HepG2 (cell line): ENCODE measurements around the gene SLC12A5. TPM values are rescaled to one million over a fixed set of nuclear protein-coding genes. Genes with fewer than 3 reads are reported as not detected.
A peak's percentile ranks its signal among the peaks of the same experiment; 100 is the strongest.

ENCODE experiments used
- FOSL2 ChIP-seq: sonication (generic); formaldehyde crosslinking; IDR thresholded peaks from 2 replicates; pipeline ENCODE4 v1.4.0; 2020; ENCODE audit warnings: missing genetic modification reagents
- GATAD1 ChIP-seq: IDR thresholded peaks from 2 replicates; pipeline ENCODE4 v1.6.1; 2016; ENCODE audit warnings: missing genetic modification reagents, missing compliant biosample characterization
- HNRNPL ChIP-seq: fragments of 200-400 bp; formaldehyde crosslinking; IDR thresholded peaks from 2 replicates; pipeline ENCODE4 v1.6.1; 2017; ENCODE audit warnings: mild to moderate bottlenecking, low read depth, low read length
- KAT7 ChIP-seq: IDR thresholded peaks from 2 replicates; pipeline ENCODE4 v1.6.1; 2018; ENCODE audit warnings: borderline replicate concordance, missing compliant biosample characterization
- KDM1A ChIP-seq: IDR thresholded peaks from 2 replicates; pipeline ENCODE4 v1.6.1; 2016; ENCODE audit warnings: missing compliant biosample characterization
- KDM3A ChIP-seq: IDR thresholded peaks from 2 replicates; pipeline ENCODE4 v1.6.1; 2018; ENCODE audit warnings: low read depth, missing compliant biosample characterization
- PLRG1 ChIP-seq: fragments of 450-650 bp; conservative IDR thresholded peaks from 2 replicates; pipeline ENCODE4 v1.6.1; 2016
- RXRB ChIP-seq: IDR thresholded peaks from 2 replicates; pipeline ENCODE4 v1.6.1; 2016; ENCODE audit warnings: borderline replicate concordance, missing genetic modification reagents, missing compliant biosample characterization
- SNRNP70 ChIP-seq: fragments of 200-400 bp; formaldehyde crosslinking; IDR thresholded peaks from 2 replicates; pipeline ENCODE4 v1.6.1; 2017; ENCODE audit warnings: mild to moderate bottlenecking, low read depth, low read length, moderate library complexity
- TGIF2 ChIP-seq: IDR thresholded peaks from 2 replicates; pipeline ENCODE4 v1.6.1; 2016; ENCODE audit warnings: control low read depth, missing compliant biosample characterization
- ZNF101 ChIP-seq: sonication (generic); formaldehyde crosslinking; IDR thresholded peaks from 2 replicates; pipeline ENCODE4 v1.4.0; 2020; ENCODE audit warnings: mild to moderate bottlenecking, low read depth, missing genetic modification reagents, borderline replicate concordance
- ZNF121 ChIP-seq: sonication (generic); formaldehyde crosslinking; IDR thresholded peaks from 2 replicates; pipeline ENCODE4 v1.5.0; 2020; ENCODE audit warnings: mild to moderate bottlenecking, missing genetic modification reagents
- ZNF234 ChIP-seq: sonication (generic); formaldehyde crosslinking; conservative IDR thresholded peaks from 2 replicates; pipeline ENCODE4 v1.5.1; 2020; ENCODE audit warnings: mild to moderate bottlenecking, missing genetic modification reagents
- ZNF251 ChIP-seq: sonication (generic); formaldehyde crosslinking; IDR thresholded peaks from 2 replicates; pipeline ENCODE4 v1.9.0; 2021; ENCODE audit warnings: mild to moderate bottlenecking, missing genetic modification reagents
- ZNF468 ChIP-seq: sonication (generic); formaldehyde crosslinking; IDR thresholded peaks from 2 replicates; pipeline ENCODE4 v1.8.0; 2022; ENCODE audit warnings: mild to moderate bottlenecking, moderate library complexity, missing genetic modification reagents
- ZSCAN30 ChIP-seq: sonication (generic); formaldehyde crosslinking; IDR thresholded peaks from 2 replicates; pipeline ENCODE4 v1.5.0; 2020; ENCODE audit warnings: mild to moderate bottlenecking, missing genetic modification reagents
- polyA plus RNA-seq, 8 experiments: library from polyadenylated mRNA; depleted of rRNA in 3 of 8; stranded (reverse) in 7 of 8; unstranded in 1 of 8; fragments of >200 nt; fragmentation: Illumina TruSeq in 4 of 8; extraction: Trizol in 4 of 8; gene quantifications; 2 replicates each; pipeline versions ENCODE4 v1.2.1 to v1.2.3, GENCODE V29; 2011 to 2016; ENCODE audit warnings: low read depth in 4 of 8, missing spikeins in 1 of 8, mixed read lengths in 1 of 8; ENCODE audit not compliant: insufficient read depth in 1 of 8
- total RNA-seq, 5 experiments: library from RNA; depleted of rRNA; stranded (reverse); fragments of >200 nt; fragmentation: Illumina TruSeq; extraction: Trizol; gene quantifications; 2 replicates each; pipeline ENCODE4 v1.2.3, GENCODE V29; 2016; ENCODE audit warnings: low read depth in 1 of 5
- TF ChIP-seq, protein P1 (sequence below): IDR thresholded peaks from 2 replicates; pipeline ENCODE4 v1.6.1; 2016
- TF ChIP-seq, protein P2 (sequence below): fragments of 450-650 bp; IDR thresholded peaks from 2 replicates; pipeline ENCODE4 v1.6.1; 2017; ENCODE audit warnings: mild to moderate bottlenecking
- TF ChIP-seq, protein P3 (sequence below): IDR thresholded peaks from 2 replicates; pipeline ENCODE4 v1.6.1; 2016; ENCODE audit warnings: low read depth
- TF ChIP-seq, protein P4 (sequence below): sonication (generic); formaldehyde crosslinking; IDR thresholded peaks from 2 replicates; pipeline ENCODE4 v1.5.1; 2020; ENCODE audit warnings: mild to moderate bottlenecking, missing genetic modification reagents
- TF ChIP-seq, protein P5 (sequence below): sonication (generic); formaldehyde crosslinking; IDR thresholded peaks from 2 replicates; pipeline ENCODE4 v1.4.0; 2020; ENCODE audit warnings: missing genetic modification reagents

SLC12A5 gene
- total and polyA plus RNA-seq, 2 of the 13 experiments (the other 11 are each of a cell fraction or from before 2014, with no cell fraction given) = 4.3 to 5.4 TPM

DNA sequence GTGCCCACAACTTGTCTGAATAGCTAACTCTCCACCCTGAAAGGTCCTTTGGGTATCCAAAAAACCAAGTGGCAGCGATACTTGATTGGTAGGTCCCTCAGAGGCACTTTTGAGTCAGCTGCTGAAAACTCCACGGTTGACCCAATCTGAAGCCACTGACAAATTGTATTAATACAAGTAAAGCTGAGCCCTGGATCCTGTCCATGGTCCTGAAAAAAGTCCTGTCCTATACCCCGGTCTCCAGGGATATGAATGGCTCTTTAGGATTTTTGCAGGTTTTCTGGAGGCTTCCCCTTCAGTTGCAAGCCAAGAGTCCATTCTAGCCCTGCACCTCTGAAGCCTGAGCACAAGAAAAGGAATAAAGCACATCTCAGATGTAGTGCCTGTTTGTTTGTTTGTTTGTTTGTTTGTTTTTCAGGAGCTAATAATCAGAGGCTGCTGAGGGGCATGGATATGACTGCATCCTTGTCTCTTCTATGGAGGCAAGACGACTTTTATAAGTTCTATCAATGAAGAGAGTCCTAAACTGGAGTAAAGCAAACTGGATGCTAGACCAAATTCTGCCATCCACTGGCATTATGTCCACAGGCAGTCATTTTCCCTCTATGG, 1.7 kb upstream of the SLC12A5 start (continued):
- TF ChIP-seq GATAD1 (no peak), ZNF468 (no peak), KDM1A (CRISPR knock-in tag) (no peak), ZNF234 (CRISPR knock-in tag) (no peak), ZSCAN30 (no peak), KAT7 (CRISPR knock-in tag) (no peak), SNRNP70 (no peak), TGIF2 (CRISPR knock-in tag) (no peak), PLRG1 (no peak), ZNF121 (CRISPR knock-in tag) (no peak), HNRNPL (no peak), KDM3A (CRISPR knock-in tag) (no peak), ZNF251 (CRISPR knock-in tag) (no peak), ZNF101 (CRISPR knock-in tag) (no peak), RXRB (CRISPR knock-in tag) (0 out of 2 replicates have a peak, but pooled peaks have one; percentile 44), FOSL2 (CRISPR knock-in tag) (no peak)
- TF ChIP-seq, protein P1, sequence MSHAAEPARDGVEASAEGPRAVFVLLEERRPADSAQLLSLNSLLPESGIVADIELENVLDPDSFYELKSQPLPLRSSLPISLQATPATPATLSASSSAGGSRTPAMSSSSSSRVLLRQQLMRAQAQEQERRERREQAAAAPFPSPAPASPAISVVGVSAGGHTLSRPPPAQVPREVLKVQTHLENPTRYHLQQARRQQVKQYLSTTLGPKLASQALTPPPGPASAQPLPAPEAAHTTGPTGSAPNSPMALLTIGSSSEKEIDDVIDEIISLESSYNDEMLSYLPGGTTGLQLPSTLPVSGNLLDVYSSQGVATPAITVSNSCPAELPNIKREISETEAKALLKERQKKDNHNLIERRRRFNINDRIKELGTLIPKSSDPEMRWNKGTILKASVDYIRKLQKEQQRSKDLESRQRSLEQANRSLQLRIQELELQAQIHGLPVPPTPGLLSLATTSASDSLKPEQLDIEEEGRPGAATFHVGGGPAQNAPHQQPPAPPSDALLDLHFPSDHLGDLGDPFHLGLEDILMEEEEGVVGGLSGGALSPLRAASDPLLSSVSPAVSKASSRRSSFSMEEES (CRISPR knock-in tag) = peak; percentile 72; the same call in 1 of the 2 replicates
- TF ChIP-seq, protein P2, sequence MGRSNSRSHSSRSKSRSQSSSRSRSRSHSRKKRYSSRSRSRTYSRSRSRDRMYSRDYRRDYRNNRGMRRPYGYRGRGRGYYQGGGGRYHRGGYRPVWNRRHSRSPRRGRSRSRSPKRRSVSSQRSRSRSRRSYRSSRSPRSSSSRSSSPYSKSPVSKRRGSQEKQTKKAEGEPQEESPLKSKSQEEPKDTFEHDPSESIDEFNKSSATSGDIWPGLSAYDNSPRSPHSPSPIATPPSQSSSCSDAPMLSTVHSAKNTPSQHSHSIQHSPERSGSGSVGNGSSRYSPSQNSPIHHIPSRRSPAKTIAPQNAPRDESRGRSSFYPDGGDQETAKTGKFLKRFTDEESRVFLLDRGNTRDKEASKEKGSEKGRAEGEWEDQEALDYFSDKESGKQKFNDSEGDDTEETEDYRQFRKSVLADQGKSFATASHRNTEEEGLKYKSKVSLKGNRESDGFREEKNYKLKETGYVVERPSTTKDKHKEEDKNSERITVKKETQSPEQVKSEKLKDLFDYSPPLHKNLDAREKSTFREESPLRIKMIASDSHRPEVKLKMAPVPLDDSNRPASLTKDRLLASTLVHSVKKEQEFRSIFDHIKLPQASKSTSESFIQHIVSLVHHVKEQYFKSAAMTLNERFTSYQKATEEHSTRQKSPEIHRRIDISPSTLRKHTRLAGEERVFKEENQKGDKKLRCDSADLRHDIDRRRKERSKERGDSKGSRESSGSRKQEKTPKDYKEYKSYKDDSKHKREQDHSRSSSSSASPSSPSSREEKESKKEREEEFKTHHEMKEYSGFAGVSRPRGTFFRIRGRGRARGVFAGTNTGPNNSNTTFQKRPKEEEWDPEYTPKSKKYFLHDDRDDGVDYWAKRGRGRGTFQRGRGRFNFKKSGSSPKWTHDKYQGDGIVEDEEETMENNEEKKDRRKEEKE = no peak
- TF ChIP-seq, protein P3, sequence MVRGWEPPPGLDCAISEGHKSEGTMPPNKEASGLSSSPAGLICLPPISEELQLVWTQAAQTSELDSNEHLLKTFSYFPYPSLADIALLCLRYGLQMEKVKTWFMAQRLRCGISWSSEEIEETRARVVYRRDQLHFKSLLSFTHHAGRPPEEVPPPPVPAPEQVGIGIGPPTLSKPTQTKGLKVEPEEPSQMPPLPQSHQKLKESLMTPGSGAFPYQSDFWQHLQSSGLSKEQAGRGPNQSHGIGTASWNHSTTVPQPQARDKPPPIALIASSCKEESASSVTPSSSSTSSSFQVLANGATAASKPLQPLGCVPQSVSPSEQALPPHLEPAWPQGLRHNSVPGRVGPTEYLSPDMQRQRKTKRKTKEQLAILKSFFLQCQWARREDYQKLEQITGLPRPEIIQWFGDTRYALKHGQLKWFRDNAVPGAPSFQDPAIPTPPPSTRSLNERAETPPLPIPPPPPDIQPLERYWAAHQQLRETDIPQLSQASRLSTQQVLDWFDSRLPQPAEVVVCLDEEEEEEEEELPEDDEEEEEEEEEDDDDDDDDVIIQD (CRISPR knock-in tag) = no peak
- TF ChIP-seq, protein P4, sequence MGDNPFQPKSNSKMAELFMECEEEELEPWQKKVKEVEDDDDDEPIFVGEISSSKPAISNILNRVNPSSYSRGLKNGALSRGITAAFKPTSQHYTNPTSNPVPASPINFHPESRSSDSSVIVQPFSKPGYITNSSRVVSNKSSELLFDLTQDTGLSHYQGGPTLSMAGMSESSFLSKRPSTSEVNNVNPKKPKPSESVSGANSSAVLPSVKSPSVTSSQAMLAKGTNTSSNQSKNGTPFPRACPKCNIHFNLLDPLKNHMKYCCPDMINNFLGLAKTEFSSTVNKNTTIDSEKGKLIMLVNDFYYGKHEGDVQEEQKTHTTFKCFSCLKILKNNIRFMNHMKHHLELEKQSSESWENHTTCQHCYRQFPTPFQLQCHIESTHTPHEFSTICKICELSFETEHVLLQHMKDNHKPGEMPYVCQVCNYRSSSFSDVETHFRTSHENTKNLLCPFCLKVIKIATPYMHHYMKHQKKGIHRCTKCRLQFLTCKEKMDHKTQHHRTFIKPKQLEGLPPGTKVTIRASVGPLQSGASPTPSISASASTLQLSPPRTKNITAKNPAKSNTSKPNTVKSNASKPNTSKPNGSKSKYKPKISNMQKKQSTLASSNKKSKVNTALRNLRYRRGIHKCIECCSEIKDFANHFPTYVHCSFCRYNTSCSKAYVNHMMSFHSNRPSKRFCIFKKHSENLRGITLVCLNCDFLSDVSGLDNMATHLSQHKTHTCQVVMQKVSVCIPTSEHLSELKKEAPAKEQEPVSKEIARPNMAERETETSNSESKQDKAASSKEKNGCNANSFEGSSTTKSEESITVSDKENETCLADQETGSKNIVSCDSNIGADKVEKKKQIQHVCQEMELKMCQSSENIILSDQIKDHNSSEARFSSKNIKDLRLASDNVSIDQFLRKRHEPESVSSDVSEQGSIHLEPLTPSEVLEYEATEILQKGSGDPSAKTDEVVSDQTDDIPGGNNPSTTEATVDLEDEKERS (CRISPR knock-in tag) = peak; percentile 25; the same call in 1 of the 2 replicates
- TF ChIP-seq, protein P5, sequence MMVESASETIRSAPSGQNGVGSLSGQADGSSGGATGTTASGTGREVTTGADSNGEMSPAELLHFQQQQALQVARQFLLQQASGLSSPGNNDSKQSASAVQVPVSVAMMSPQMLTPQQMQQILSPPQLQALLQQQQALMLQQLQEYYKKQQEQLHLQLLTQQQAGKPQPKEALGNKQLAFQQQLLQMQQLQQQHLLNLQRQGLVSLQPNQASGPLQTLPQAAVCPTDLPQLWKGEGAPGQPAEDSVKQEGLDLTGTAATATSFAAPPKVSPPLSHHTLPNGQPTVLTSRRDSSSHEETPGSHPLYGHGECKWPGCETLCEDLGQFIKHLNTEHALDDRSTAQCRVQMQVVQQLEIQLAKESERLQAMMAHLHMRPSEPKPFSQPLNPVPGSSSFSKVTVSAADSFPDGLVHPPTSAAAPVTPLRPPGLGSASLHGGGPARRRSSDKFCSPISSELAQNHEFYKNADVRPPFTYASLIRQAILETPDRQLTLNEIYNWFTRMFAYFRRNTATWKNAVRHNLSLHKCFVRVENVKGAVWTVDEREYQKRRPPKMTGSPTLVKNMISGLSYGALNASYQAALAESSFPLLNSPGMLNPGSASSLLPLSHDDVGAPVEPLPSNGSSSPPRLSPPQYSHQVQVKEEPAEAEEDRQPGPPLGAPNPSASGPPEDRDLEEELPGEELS (CRISPR knock-in tag) = no peak
